HepG2 (cell line): Measurements from ENCODE around the gene ASAP2. TPM values are rescaled to one million over a fixed set of nuclear protein-coding genes. Genes with fewer than 3 reads are reported as not detected.

Experiments used
- ASH2L ChIP-seq: fragments of 300-600, 200-600 bp; sonication (generic); IDR thresholded peaks from 2 replicates; pipeline ENCODE4 v1.7.0; 2017; ENCODE audit warnings: low read depth, mild to moderate bottlenecking, moderate library complexity, mixed read lengths, low read length; ENCODE audit not compliant: insufficient read length
- ATF3 ChIP-seq: sonication (generic); formaldehyde crosslinking; IDR thresholded peaks from 2 replicates; pipeline ENCODE4 v1.4.0; 2020; ENCODE audit warnings: missing genetic modification reagents
- BRCA1 ChIP-seq: sonication (generic); formaldehyde crosslinking; IDR thresholded peaks from 2 replicates; pipeline ENCODE4 v1.4.0; 2020; ENCODE audit warnings: missing genetic modification reagents
- CBX5 ChIP-seq: sonication (generic); formaldehyde crosslinking; IDR thresholded peaks from 2 replicates; pipeline ENCODE4 v1.4.0; 2020; ENCODE audit warnings: missing genetic modification reagents, borderline replicate concordance
- CREB1 ChIP-seq, 2 experiments: fragments of 450-650 bp in 1 of 2; IDR thresholded peaks; 2 replicates each; pipeline ENCODE4 v1.6.1; 2016 to 2017; ENCODE audit warnings: control low read depth in 1 of 2, mild to moderate bottlenecking in 1 of 2, missing compliant biosample characterization in 1 of 2, missing genetic modification characterization in 1 of 2
- CREBL2 ChIP-seq: sonication (generic); formaldehyde crosslinking; IDR thresholded peaks from 2 replicates; pipeline ENCODE4 v1.8.1; 2023; ENCODE audit warnings: missing genetic modification reagents, mild to moderate bottlenecking, borderline replicate concordance
- CREM ChIP-seq, 2 experiments: sonication (generic) in 1 of 2; formaldehyde crosslinking in 1 of 2; IDR thresholded peaks; 2 replicates each; pipeline versions ENCODE4 v1.4.0 to v1.6.1; 2016 to 2020; ENCODE audit warnings: antibody characterized with exemption in 1 of 2, mild to moderate bottlenecking in 1 of 2, missing genetic modification reagents in 1 of 2
- DMAP1 ChIP-seq: IDR thresholded peaks from 2 replicates; pipeline ENCODE4 v1.6.1; 2016
- DMTF1 ChIP-seq: sonication (generic); formaldehyde crosslinking; IDR thresholded peaks from 2 replicates; pipeline ENCODE4 v1.4.0; 2020; ENCODE audit warnings: mild to moderate bottlenecking, missing genetic modification reagents
- FOXA3 ChIP-seq: IDR thresholded peaks from 2 replicates; pipeline ENCODE4 v1.6.1; 2016; ENCODE audit warnings: missing genetic modification reagents, missing compliant biosample characterization
- HMG20B ChIP-seq: conservative IDR thresholded peaks from 2 replicates; pipeline ENCODE4 v1.6.1; 2016; ENCODE audit warnings: missing genetic modification reagents, missing compliant biosample characterization
- HNF4A ChIP-seq: sonication (generic); formaldehyde crosslinking; IDR thresholded peaks from 2 replicates; pipeline ENCODE4 v1.4.0; 2020; ENCODE audit warnings: missing genetic modification reagents
- ISL2 ChIP-seq: sonication (generic); formaldehyde crosslinking; IDR thresholded peaks from 2 replicates; pipeline ENCODE4 v1.5.0; 2020; ENCODE audit warnings: missing genetic modification reagents
- MEIS1 ChIP-seq: sonication (generic); formaldehyde crosslinking; IDR thresholded peaks from 2 replicates; pipeline ENCODE4 v1.9.0; 2021; ENCODE audit warnings: mild to moderate bottlenecking, missing genetic modification reagents, moderate library complexity, borderline replicate concordance
- MIXL1 ChIP-seq: IDR thresholded peaks from 2 replicates; pipeline ENCODE4 v1.6.1; 2016
- PAF1 ChIP-seq: IDR thresholded peaks from 2 replicates; pipeline ENCODE4 v1.6.1; 2016; ENCODE audit warnings: missing genetic modification reagents, missing compliant biosample characterization
- PITX1 ChIP-seq: sonication (generic); formaldehyde crosslinking; IDR thresholded peaks from 2 replicates; pipeline ENCODE4 v1.5.1; 2020; ENCODE audit warnings: mild to moderate bottlenecking, missing genetic modification reagents
- RORA ChIP-seq: sonication (generic); formaldehyde crosslinking; IDR thresholded peaks from 2 replicates; pipeline ENCODE4 v1.5.0; 2020; ENCODE audit warnings: mild to moderate bottlenecking, missing genetic modification reagents, moderate library complexity
- TEAD2 ChIP-seq: sonication (generic); formaldehyde crosslinking; IDR thresholded peaks from 2 replicates; pipeline ENCODE4 v1.9.0; 2021; ENCODE audit warnings: missing genetic modification reagents
- TOPORS ChIP-seq: sonication (generic); formaldehyde crosslinking; IDR thresholded peaks from 2 replicates; pipeline ENCODE4 v1.8.0; 2023; ENCODE audit warnings: mild to moderate bottlenecking, missing genetic modification reagents
- ZFP82 ChIP-seq: sonication (generic); formaldehyde crosslinking; IDR thresholded peaks from 2 replicates; pipeline ENCODE4 v1.5.1; 2020; ENCODE audit warnings: mild to moderate bottlenecking, missing genetic modification reagents, borderline replicate concordance
- ZNF136 ChIP-seq: sonication (generic); formaldehyde crosslinking; IDR thresholded peaks from 2 replicates; pipeline ENCODE4 v1.8.1; 2022; ENCODE audit warnings: low read depth, mild to moderate bottlenecking, moderate library complexity, missing genetic modification reagents
- ZNF235 ChIP-seq: sonication (generic); formaldehyde crosslinking; IDR thresholded peaks from 2 replicates; pipeline ENCODE4 v1.8.1; 2023; ENCODE audit warnings: mild to moderate bottlenecking, missing genetic modification reagents, borderline replicate concordance
- ZNF329 ChIP-seq: sonication (generic); formaldehyde crosslinking; IDR thresholded peaks from 2 replicates; pipeline ENCODE4 v1.9.0; 2021; ENCODE audit warnings: low read depth, mild to moderate bottlenecking, missing genetic modification reagents
- ZNF451 ChIP-seq: sonication (generic); formaldehyde crosslinking; IDR thresholded peaks from 2 replicates; pipeline ENCODE4 v1.5.0; 2020; ENCODE audit warnings: mild to moderate bottlenecking, missing genetic modification reagents
- ZNF704 ChIP-seq: sonication (generic); formaldehyde crosslinking; IDR thresholded peaks from 2 replicates; pipeline ENCODE4 v1.8.1; 2023; ENCODE audit warnings: mild to moderate bottlenecking, inconsistent platforms, moderate library complexity, missing genetic modification reagents, borderline replicate concordance
- polyA plus RNA-seq, 8 experiments: library from polyadenylated mRNA; depleted of rRNA in 3 of 8; stranded (reverse) in 7 of 8; unstranded in 1 of 8; fragments of >200 nt; fragmentation: Illumina TruSeq in 4 of 8; extraction: Trizol in 4 of 8; gene quantifications; 2 replicates each; pipeline versions ENCODE4 v1.2.1 to v1.2.3, GENCODE V29; 2011 to 2016; ENCODE audit warnings: low read depth in 4 of 8, missing spikeins in 1 of 8, mixed read lengths in 1 of 8; ENCODE audit not compliant: insufficient read depth in 1 of 8
- total RNA-seq, 5 experiments: library from RNA; depleted of rRNA; stranded (reverse); fragments of >200 nt; fragmentation: Illumina TruSeq; extraction: Trizol; gene quantifications; 2 replicates each; pipeline ENCODE4 v1.2.3, GENCODE V29; 2016; ENCODE audit warnings: low read depth in 1 of 5
- TF ChIP-seq, protein P1 (sequence below): sonication (generic); formaldehyde crosslinking; IDR thresholded peaks from 2 replicates; pipeline ENCODE4 v1.8.0; 2022; ENCODE audit warnings: missing genetic modification reagents, mild to moderate bottlenecking, borderline replicate concordance

ASAP2 gene
- total and polyA plus RNA-seq, 2 of the 13 experiments (the other 11 are each of a cell fraction or from before 2014, with no cell fraction given), result 7.3 to 22.3 TPM

- no peak for TF ChIP-seq TOPORS (CRISPR knock-in tag)
- TF ChIP-seq ZNF136, result no peak
- peak; percentile 50; the same call in 1 of the 2 replicates for TF ChIP-seq CREM (IDR thresholded peaks at IDR 0.05)
- no peak for TF ChIP-seq CREM (CRISPR knock-in tag; IDR thresholded peaks at IDR 0.05)
- TF ChIP-seq BRCA1 (CRISPR knock-in tag), result peak; percentile 16
- TF ChIP-seq CREBL2 (CRISPR knock-in tag), result no peak; the same call in 1 of the 2 replicates
- TF ChIP-seq RORA (CRISPR knock-in tag), result no peak
- TF ChIP-seq HMG20B (CRISPR knock-in tag), result peak; percentile 17; the same call in 1 of the 2 replicates
- TF ChIP-seq, protein P1, sequence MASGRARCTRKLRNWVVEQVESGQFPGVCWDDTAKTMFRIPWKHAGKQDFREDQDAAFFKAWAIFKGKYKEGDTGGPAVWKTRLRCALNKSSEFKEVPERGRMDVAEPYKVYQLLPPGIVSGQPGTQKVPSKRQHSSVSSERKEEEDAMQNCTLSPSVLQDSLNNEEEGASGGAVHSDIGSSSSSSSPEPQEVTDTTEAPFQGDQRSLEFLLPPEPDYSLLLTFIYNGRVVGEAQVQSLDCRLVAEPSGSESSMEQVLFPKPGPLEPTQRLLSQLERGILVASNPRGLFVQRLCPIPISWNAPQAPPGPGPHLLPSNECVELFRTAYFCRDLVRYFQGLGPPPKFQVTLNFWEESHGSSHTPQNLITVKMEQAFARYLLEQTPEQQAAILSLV, result no peak
- TF ChIP-seq MIXL1 (CRISPR knock-in tag), result no peak
- no peak for TF ChIP-seq ZNF329 (CRISPR knock-in tag)
- no peak for TF ChIP-seq ZNF451
- TF ChIP-seq ZNF704 (CRISPR knock-in tag), result no peak
- TF ChIP-seq TEAD2 (CRISPR knock-in tag), result no peak
- peak; percentile 82 for TF ChIP-seq ATF3 (CRISPR knock-in tag)
- TF ChIP-seq ISL2 (CRISPR knock-in tag), result no peak
- TF ChIP-seq PAF1 (CRISPR knock-in tag), result no peak
- TF ChIP-seq ASH2L, result no peak
- TF ChIP-seq CBX5, result peak; percentile 22; the same call in 1 of the 2 replicates
- peak; percentile 42; the same call in 1 of the 2 replicates for TF ChIP-seq DMAP1 (CRISPR knock-in tag)
- peak; percentile 3; the same call in 1 of the 2 replicates for TF ChIP-seq HNF4A (CRISPR knock-in tag)
- no peak for TF ChIP-seq DMTF1
- TF ChIP-seq ZNF235 (CRISPR knock-in tag), result no peak
- peak; percentile 43; the same call in 1 of the 2 replicates for TF ChIP-seq CREB1 (IDR thresholded peaks at IDR 0.05)
- peak; percentile 19; the same call in 1 of the 2 replicates for TF ChIP-seq CREB1 (CRISPR knock-in tag; IDR thresholded peaks at IDR 0.05)
- TF ChIP-seq MEIS1 (CRISPR knock-in tag), result no peak; the same call in 1 of the 2 replicates
- TF ChIP-seq ZFP82, result no peak
- TF ChIP-seq FOXA3, result peak; percentile 84
- no peak for TF ChIP-seq PITX1 (CRISPR knock-in tag)
Observed at GRCh38 chr2:9234680-9235146, 28.1 kb downstream of the ASAP2 start (continued).
